Neural crest cell (in vitro differentiated cells): ENCODE results near the gene PLD5. TPM values are rescaled to one million over a fixed set of nuclear protein-coding genes. Genes with fewer than 3 reads are reported as not detected.

Experiments used
- DNase-seq: peaks from one replicate; pipeline ENCODE4 v3.0.0; 2021; ENCODE audit warnings: low read depth, mixed read lengths, low spot score
- H3K27ac Mint-ChIP-seq: one replicate; pipeline ENCODE4 v1.8.0; 2021; ENCODE audit warnings: mild to moderate bottlenecking, mixed read lengths; ENCODE audit not compliant: unreplicated experiment
- H3K27me3 Mint-ChIP-seq: 2 replicates; pipeline ENCODE4 v1.8.0; 2021; ENCODE audit warnings: low read depth, mild to moderate bottlenecking, mixed read lengths
- H3K36me3 Mint-ChIP-seq: 2 replicates; pipeline ENCODE4 v1.8.0; 2021; ENCODE audit warnings: low read depth, mild to moderate bottlenecking, mixed read lengths
- H3K4me1 Mint-ChIP-seq: 2 replicates; pipeline ENCODE4 v1.8.0; 2021; ENCODE audit warnings: mixed read lengths
- H3K4me3 Mint-ChIP-seq: one replicate; pipeline ENCODE4 v1.8.0; 2021; ENCODE audit warnings: mild to moderate bottlenecking, mixed read lengths
- H3K9me3 Mint-ChIP-seq: 2 replicates; pipeline ENCODE4 v1.8.0; 2021; ENCODE audit warnings: mixed read lengths
- total RNA-seq: library from RNA; stranded (reverse); gene quantifications from 2 replicates; pipeline ENCODE4 v1.2.1, GENCODE V29; 2021
- TF ChIP-seq, protein P1 (sequence below): fragments of 200-600 bp; sonication (generic); conservative IDR thresholded peaks from 2 replicates; pipeline ENCODE4 v1.5.0; 2021; ENCODE audit warnings: antibody characterized with exemption, mild to moderate bottlenecking

PLD5 gene
- total RNA-seq, 1 donor from 2014 or later = 1.1 TPM

DNA sequence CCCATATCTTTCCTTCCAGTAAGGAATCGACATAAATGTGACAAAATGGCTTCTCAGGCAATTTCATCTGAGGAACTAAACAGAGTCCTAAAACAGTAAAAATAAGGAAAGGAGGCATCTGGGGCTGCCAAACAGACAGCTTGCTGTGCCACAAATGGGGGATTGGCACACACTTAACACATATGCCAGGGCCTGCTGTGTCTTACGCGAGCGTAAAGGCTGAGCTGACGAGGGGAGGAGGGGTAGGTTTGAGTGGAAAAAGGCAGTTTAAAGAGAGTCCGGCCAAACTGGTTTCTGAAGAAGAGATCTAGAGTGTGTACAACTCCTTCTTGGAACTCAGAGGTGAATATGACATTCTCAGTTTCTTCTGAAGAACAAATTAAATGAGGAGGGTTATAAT lies 281.5 kb downstream of the PLD5 start:
- Mint-ChIP-seq H3K4me1 (peaks cover 16% of the 10 kb centered on the region), H3K27ac (peak overlapping the region; percentile 14), H3K36me3 (no peaks in the 10 kb centered on the region), H3K27me3 (no peaks in the 10 kb centered on the region), H3K9me3 (no peaks in the 10 kb centered on the region), H3K4me3 (no peak overlapping the region)
- TF ChIP-seq, protein P1, sequence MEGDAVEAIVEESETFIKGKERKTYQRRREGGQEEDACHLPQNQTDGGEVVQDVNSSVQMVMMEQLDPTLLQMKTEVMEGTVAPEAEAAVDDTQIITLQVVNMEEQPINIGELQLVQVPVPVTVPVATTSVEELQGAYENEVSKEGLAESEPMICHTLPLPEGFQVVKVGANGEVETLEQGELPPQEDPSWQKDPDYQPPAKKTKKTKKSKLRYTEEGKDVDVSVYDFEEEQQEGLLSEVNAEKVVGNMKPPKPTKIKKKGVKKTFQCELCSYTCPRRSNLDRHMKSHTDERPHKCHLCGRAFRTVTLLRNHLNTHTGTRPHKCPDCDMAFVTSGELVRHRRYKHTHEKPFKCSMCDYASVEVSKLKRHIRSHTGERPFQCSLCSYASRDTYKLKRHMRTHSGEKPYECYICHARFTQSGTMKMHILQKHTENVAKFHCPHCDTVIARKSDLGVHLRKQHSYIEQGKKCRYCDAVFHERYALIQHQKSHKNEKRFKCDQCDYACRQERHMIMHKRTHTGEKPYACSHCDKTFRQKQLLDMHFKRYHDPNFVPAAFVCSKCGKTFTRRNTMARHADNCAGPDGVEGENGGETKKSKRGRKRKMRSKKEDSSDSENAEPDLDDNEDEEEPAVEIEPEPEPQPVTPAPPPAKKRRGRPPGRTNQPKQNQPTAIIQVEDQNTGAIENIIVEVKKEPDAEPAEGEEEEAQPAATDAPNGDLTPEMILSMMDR = no peak
- no peak for DNase-seq

DNA sequence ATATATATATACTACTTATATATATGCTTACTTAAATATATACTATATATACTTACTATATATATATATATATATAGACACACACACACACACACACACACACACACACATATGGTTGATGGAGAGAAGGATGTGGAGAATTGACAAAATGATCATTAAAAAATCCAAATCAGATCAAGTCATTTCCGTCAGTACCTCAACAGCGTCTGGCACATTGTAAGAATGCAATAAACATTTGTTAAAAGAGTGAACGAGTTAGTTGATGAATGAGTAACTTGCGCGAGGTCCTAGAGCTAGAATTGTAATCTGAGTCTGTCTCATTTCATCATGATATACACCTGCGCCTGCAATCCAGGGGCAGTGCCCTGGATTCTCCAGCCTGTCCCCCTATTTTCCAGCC lies 282.6 kb downstream of the PLD5 start:
- H3K4me3 Mint-ChIP-seq = no peak overlapping the region
- H3K4me1 Mint-ChIP-seq = peaks cover 16% of the 10 kb centered on the region
- H3K9me3 Mint-ChIP-seq = no peaks in the 10 kb centered on the region
- H3K27me3 Mint-ChIP-seq = no peaks in the 10 kb centered on the region
- H3K27ac Mint-ChIP-seq = no peak overlapping the region
- no peaks in the 10 kb centered on the region for H3K36me3 Mint-ChIP-seq
- TF ChIP-seq, protein P1 = no peak
- DNase-seq = no peak

DNA sequence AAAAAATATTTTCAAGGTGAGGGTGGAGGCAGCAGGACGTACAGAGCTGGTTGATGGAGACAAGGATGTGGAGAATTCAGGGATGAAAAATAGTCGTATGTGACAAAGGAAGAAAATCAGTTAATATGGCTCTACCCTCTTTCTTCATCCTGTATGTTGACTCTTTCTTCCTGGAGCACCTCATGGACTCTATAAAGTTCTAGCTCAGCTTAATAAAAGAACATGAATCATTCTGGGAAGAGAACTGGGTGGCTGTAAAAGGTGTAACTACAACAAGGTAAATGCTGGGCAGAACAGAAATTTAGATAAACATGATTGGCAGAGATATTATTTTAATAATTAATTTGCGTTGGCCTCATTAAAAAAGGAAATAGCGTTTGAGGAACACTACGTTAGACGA lies 283.8 kb downstream of the PLD5 start:
- H3K36me3 Mint-ChIP-seq = no peaks in the 10 kb centered on the region
- H3K9me3 Mint-ChIP-seq = no peaks in the 10 kb centered on the region
- H3K27ac Mint-ChIP-seq = no peak overlapping the region
- DNase-seq = no peak
- TF ChIP-seq, protein P1 = no peak
- no peaks in the 10 kb centered on the region for H3K27me3 Mint-ChIP-seq
- no peak overlapping the region for H3K4me3 Mint-ChIP-seq
- H3K4me1 Mint-ChIP-seq = peaks cover 14% of the 10 kb centered on the region

DNA sequence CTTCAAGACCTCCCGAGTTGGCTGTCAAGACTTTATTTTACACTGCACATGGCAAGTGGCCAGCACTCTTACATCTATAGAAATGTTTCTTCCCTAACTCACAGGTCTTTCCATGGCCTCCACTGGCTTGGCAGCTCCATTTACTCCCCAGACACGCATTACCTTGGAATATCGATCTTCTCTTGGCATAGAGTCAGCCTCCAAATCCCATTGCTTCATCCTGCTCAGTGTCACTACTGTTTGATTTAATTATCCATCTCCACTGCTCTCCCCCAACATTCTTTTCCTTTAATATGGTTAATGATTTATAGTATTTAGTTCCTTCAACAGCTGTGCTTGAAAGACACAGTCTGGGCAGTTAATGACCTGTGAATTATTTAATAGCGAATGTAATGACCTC lies 284.4 kb downstream of the PLD5 start:
- Mint-ChIP-seq H3K9me3 (no peaks in the 10 kb centered on the region), H3K27ac (no peak overlapping the region), H3K4me1 (peaks cover 8% of the 10 kb centered on the region), H3K36me3 (no peaks in the 10 kb centered on the region), H3K4me3 (no peak overlapping the region), H3K27me3 (peaks cover 3% of the 10 kb centered on the region)
- DNase-seq = no peak
- TF ChIP-seq, protein P1 = no peak

DNA sequence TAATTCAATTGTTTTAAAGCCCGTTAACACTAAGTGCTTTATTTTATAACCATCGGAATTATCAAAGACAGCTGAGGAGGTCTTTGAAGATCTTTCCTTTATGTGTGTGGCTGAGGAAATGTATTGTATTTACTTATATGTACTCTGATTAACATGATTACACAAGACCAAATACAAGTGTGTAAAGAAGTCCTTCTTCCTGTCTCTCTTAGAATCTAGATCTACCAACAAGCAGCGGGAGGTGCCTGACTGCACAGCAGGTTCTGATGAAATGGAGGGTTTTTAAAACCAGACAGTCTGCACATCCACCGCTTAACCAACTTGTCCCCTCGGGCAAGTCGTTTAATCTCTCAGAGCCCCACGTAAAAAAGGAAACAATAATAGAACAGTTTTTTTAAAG lies 285.1 kb downstream of the PLD5 start:
- H3K27ac Mint-ChIP-seq = no peak overlapping the region
- H3K4me3 Mint-ChIP-seq = no peak overlapping the region

More for the DNA sequence above, 285.1 kb downstream of the PLD5 start:
- Mint-ChIP-seq H3K9me3 (no peaks in the 10 kb centered on the region), H3K36me3 (no peaks in the 10 kb centered on the region), H3K27me3 (peaks cover 3% of the 10 kb centered on the region), H3K4me1 (peaks cover 5% of the 10 kb centered on the region)
- no peak for DNase-seq
- TF ChIP-seq, protein P1 = no peak
